Measurements from ENCODE around the gene RBM25.

- TF ChIP-seq REST (IDR thresholded peaks at IDR 0.05) (no peak), CTCF (IDR thresholded peaks at IDR 0.05; ENCODE audit: low read depth, low read length, missing input control) (no peak), TAF1 (conservative IDR thresholded peaks at IDR 0.05) (no peak), RAD21 (IDR thresholded peaks at IDR 0.05) (peak in 1 of 2 donors; percentile 32), MAX (IDR thresholded peaks at IDR 0.05) (no peak), EGR1 (IDR thresholded peaks at IDR 0.05; ENCODE audit: low read depth in 2 of 2) (no peak), ATF3 (IDR thresholded peaks at IDR 0.05) (no peak), YY1 (IDR thresholded peaks at IDR 0.05) (no peak), JUND (IDR thresholded peaks at IDR 0.05) (no peak), HNF4A (conservative IDR thresholded peaks at IDR 0.05) (peak in 1 of 2 donors; percentile 23), SP1 (IDR thresholded peaks at IDR 0.05) (peak; percentile 13), GABPA (IDR thresholded peaks at IDR 0.05 in 1 of 2, conservative IDR thresholded peaks at IDR 0.05 in 1 of 2) (no peak), ZBTB33 (IDR thresholded peaks at IDR 0.05) (no peak)
Observed at GRCh38 chr14:73143003-73143402, 84.7 kb downstream of the RBM25 start.
